Kidney tubule cell (primary cell): ENCODE results near the gene CDK8.

Experiments used
- DNase-seq: peaks from one replicate; pipeline ENCODE4 v3.0.0-alpha.2; 2018; ENCODE audit warnings: low spot score

Gene CDK8

GRCh38 chr13:26382835-26383234 lies 128.9 kb downstream of the CDK8 start:
- no peak for DNase-seq

- DNase-seq, result no peak
Observed at GRCh38 chr13:26384587-26384986, 130.7 kb downstream of the CDK8 start.

DNA sequence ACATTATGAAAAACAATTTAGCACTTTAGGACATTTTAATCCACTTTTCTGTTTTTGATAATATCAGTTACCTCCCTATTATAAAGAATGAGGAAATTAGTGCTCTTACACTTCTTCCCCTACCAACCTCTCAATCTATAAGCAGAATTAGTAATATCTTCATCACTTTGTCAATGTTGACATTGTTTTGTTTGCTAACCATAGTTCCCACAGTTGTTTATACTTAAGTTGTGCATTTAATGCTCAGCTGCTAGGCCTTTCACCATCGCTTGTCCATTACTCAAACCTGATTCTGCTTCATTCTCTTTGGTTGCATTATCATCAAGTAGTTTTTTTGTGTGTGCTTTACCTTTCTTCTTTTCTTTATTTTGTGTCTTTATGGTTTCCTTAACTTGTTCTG lies 132.1 kb downstream of the CDK8 start:
- DNase-seq, result no peak

- peak; percentile 1 for DNase-seq
Observed at GRCh38 chr13:26390203-26390602, 136.3 kb downstream of the CDK8 start.

GRCh38 chr13:26400545-26400944 lies 146.6 kb downstream of the CDK8 start:
- DNase-seq, result no peak

- no peak for DNase-seq
Observed at GRCh38 chr13:26401069-26401468, 147.1 kb downstream of the CDK8 start.

DNA sequence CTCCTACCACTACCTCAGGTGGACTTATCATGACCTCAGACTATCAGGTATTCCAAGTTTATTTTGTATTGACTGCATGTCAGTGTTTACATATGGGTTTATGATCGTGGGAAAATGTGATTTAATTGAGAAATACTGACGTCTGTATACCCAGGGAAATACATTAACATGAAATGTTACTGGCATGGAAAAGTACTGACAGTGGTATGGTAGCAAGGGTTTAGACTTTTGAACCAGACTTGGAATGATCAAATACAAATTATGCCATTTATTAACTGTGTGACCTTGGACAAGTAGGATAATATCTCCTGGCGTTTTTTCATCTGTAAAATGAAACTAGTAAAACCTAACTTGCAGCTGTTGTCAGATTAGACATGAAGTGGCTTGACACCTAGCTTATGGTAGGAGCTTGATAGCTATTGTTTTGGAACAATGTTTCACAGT lies 147.7 kb downstream of the CDK8 start:
- no peak for DNase-seq

DNA sequence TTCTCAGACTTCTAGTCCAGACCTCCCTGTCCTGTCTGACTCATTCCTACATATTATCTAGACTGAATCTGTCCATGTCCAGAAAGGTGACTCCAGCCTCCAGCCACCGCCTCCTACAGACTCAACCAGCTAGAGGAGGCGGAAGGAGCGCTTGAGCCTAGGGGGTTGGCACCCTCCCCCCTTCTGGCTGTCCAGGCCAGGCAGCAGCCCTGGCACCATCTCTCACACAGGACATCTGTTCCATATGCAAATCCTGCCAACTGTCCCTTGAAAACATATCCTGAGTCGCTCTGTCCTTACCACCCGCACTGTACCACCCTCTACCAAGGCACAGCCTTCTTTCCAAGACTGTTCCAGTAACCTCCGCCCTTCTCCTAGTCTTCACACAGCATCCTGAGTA lies 152.9 kb downstream of the CDK8 start:
- DNase-seq, result no peak

DNA sequence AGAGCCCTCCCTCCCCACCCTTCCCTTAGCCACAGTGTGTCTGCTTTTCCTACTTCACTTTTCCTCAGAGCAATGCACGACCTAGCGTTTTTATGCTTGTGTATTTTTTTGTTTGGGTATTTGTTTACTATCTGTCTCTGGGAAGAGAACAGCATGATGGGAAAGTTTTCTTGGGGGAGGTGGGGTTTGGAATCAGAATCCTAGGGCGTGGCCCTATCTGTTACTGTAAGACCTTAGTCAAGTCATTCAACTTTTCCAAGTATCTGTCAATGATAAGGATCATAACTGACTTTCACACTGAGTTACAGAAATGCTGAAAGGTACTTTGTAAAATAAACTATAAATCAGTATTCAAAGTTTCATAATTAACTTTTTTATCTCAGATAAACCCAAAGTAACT lies 157.3 kb downstream of the CDK8 start:
- no peak for DNase-seq

GRCh38 chr13:26412263-26412662 lies 158.3 kb downstream of the CDK8 start:
- DNase-seq, result peak; percentile 33

DNA sequence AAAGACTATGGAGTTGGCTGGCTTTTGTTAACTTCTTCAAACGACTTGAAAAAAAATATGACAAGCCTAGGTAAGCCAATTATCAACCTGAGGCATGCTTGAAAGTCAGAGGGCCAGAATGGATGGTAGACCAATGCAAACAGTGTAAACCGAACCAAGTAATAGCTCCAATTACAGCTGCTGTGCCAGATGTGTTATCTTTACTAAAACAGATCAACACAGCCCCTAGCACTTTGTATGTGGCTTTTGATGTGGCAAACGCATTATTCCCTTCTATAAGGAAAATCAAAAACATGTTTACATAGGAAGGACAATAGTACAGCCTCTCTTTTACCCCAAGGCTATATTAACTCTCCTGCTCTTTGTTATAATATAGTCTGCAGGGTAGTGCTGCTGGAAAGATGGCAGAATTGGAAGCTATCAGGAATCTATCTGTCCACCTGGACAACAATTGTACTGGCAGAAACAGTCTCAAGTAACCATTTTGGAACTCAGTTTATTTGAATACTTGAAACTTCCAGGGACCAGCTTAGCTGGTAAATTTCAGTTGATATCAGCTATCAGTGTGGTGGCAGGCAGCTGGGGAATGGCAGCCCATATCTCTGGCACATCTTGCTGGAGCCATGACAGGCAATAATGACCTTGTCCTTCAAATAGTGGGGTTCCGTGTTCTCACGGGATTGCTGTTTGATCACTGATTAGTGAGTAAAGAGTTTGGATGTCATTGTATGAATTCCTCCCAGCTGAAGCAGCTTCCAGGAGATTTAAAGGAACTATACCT lies 159.2 kb downstream of the CDK8 start:
- DNase-seq, result no peak

- no peak for DNase-seq
Observed at GRCh38 chr13:26420282-26420960, 166.5 kb downstream of the CDK8 start.

- DNase-seq, result no peak
Observed at GRCh38 chr13:26422036-26422435, 168.1 kb downstream of the CDK8 start.

GRCh38 chr13:26423629-26424028 lies 169.7 kb downstream of the CDK8 start:
- DNase-seq, result no peak

DNA sequence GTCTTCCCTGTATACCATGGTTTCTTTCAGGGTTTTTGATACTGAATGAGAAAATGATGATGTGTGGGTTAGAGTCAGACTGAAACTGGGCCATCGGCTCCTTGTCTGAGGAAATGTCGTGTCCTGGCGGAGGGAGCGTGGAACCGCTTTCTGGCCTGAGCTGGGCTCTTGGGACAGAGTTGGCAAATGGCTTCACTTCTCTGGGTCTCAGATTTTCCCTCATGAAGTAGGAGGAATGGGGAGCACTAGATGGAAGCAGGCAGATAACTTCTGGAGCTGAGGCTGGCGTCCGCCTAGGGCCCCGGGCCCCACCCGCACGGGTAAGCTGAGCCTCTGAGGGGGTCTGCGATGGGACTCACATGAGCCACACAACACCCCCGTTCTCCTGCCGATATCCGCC lies 170.3 kb downstream of the CDK8 start:
- DNase-seq, result no peak

DNA sequence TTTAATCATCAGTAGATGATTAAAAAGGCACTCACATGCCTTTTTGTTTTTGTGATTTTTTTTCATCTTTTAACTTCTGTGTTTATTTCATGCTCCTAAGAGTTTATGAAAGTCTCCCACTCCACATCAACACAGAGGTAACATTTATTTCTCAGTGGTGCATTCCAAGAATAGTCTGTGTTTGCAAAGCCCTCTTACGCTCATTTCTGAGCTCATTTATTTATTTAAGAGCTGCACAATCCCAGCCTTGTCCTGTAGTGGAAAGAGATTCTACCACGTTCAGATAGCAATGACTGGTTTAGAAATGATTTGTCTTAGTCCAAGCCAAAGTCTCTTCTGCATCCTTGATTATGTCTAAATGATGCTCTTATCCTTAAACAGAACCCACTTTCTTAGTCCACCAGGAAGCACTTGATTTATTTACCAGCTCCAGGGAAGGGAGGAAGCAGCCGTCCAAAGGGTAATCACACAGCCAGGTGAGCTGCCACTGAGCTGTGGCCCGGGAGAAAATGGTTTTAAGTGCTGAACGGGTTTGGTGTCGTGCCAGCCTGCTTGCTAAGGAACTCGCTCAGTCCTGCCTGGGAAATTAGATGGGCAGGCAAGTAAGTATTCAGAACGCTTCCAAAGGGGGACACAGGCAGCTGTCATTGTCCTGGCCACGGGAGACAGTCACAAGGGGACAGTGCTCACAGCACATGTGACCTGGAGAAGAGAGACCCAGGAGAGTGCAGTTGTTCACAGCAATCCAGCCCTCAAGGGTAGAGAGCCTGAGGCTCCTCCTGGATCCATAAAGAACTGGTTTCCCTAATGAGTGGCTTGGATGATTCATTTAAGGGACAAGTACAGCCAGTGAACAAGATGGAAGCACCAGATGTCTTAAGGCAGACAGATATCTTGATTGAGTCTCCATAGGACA lies 171.8 kb downstream of the CDK8 start:
- DNase-seq, result peak; percentile 7

DNA sequence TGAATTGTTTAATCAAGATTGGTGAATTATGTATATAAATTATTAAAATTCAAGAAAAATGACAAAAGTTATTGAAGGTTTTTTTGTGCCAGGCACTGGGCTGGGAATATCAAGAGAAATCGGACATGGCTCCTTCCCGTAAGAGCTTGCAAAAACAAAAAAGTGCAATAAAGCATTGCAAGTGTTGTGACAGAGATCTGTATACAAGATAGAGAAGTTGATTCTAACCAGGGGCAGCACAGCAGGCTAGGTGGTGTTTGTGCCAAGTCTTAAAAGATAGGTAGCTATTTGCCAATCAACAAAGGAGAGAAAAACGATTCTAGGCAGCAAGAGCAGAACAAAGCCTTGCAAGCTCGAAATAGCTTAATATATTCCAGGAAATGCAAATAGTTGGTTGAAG lies 179.8 kb downstream of the CDK8 start:
- no peak for DNase-seq

- no peak for DNase-seq
Observed at GRCh38 chr13:26435171-26435570, 181.2 kb downstream of the CDK8 start.

DNA sequence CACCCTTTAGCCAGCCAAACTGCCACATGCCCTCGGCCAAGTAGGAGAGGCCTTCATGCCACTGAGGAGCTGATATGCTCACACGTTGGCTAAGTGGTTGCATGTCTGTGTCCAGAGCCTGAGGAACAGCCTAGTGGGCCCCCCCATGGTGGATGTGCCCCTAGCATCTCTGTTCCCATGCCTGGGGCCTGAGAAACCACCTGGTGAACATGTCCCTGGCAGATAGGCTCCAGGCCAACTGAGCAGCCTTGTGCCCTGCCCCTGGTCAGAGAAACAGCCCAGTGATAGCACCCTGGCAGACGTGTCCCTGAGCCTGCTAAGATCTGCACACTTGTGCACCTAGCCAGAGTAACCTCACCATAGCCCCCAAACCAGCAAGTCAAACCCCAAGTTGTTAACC lies 181.7 kb downstream of the CDK8 start:
- no peak for DNase-seq

GRCh38 chr13:26436914-26437313 lies 183.0 kb downstream of the CDK8 start:
- DNase-seq, result no peak

DNA sequence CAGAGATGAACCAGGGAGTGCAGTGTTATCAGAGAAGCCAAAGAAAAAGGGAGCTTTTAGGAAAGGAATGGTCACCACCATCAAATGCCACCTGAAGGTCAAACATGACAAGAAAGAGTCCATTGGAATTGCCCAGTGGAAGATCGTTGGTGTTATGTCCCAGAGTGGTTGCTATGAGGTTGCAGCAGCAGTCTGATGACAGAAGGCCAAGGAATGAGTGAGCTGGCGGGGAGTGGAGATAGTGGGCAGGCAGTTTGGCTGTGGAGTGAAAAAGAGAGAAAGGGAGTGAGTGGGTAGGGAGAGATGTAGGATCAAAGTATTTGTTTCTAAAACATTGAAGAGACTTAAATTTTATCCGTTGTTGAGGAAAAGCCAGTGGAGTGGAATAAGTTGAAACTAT lies 186.2 kb downstream of the CDK8 start:
- no peak for DNase-seq

GRCh38 chr13:26441476-26441875 lies 187.5 kb downstream of the CDK8 start:
- DNase-seq, result no peak

DNA sequence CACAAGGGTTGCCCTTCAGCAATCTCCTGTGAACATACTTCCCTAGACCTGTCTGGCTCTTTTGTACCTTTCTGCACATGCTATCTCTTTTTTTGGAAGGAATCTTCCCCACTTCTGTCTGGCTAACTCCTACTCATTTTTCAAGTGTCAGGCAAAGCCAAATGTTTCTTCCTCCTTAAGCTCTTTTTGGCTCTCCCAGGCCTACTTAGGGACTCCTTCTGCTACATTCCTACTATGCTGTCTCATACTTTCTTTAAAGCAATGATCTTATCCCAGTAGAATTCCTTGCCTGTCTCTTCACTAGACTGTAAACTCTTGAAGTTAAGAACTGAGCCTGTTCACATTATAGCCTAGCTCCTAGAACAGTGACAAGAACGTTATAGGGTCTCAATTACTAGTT lies 188.6 kb downstream of the CDK8 start:
- DNase-seq, result peak; percentile 48
